IPS-11a (cell line): ENCODE data around the gene GPRIN1.

ENCODE experiments used
- H3K4me3 ChIP-seq: one replicate; pipeline ENCODE4 v1.5.1; 2013; ENCODE audit warnings: low read depth, low read length, control low read depth

Gene GPRIN1

GRCh38 chr5:176643491-176644219, 33.7 kb upstream of the GPRIN1 start:
- H3K4me3 ChIP-seq: no peak overlapping the region

- no peak overlapping the region for H3K4me3 ChIP-seq
These were observed 32.9 kb upstream of the GPRIN1 start for GRCh38 chr5:176642675-176643490.

GRCh38 chr5:176640616-176641015, 30.7 kb upstream of the GPRIN1 start:
- H3K4me3 ChIP-seq: no peak overlapping the region

- no peak overlapping the region for H3K4me3 ChIP-seq
These were observed 30.0 kb upstream of the GPRIN1 start for GRCh38 chr5:176639981-176640380.

- H3K4me3 ChIP-seq: no peak overlapping the region
These were observed 29.3 kb upstream of the GPRIN1 start for GRCh38 chr5:176639208-176639607.

- H3K4me3 ChIP-seq: no peak overlapping the region
These were observed 28.5 kb upstream of the GPRIN1 start for GRCh38 chr5:176638437-176638836.

- no peak overlapping the region for H3K4me3 ChIP-seq
These were observed 27.6 kb upstream of the GPRIN1 start for GRCh38 chr5:176637556-176637955.

GRCh38 chr5:176636426-176636825, 26.5 kb upstream of the GPRIN1 start:
- no peak overlapping the region for H3K4me3 ChIP-seq

- no peak overlapping the region for H3K4me3 ChIP-seq
These were observed 23.6 kb upstream of the GPRIN1 start for GRCh38 chr5:176633598-176633997.

- no peak overlapping the region for H3K4me3 ChIP-seq
These were observed 22.8 kb upstream of the GPRIN1 start for GRCh38 chr5:176632745-176633144.

- no peak overlapping the region for H3K4me3 ChIP-seq
These were observed 21.6 kb upstream of the GPRIN1 start for GRCh38 chr5:176631383-176632200.

- H3K4me3 ChIP-seq: peak overlapping the region; percentile 77
These were observed 20.8 kb upstream of the GPRIN1 start for GRCh38 chr5:176630681-176631222.

GRCh38 chr5:176629853-176630680, 20.1 kb upstream of the GPRIN1 start, which contains the start of the genes EIF4E1B and SNCB:
TSS of gene EIF4E1B (plus strand) at chr5:176630675. CDS start at chr5:176642788, 12,113 bp downstream.
TSS of gene SNCB (minus strand) at chr5:176630534. CDS start at chr5:176629654, 880 bp downstream.
- H3K4me3 ChIP-seq: peak within 1 kb of the TSS; percentile 77

- H3K4me3 ChIP-seq: peak overlapping the region; percentile 77
These were observed 19.4 kb upstream of the GPRIN1 start for GRCh38 chr5:176629317-176629852.

- no peak overlapping the region for H3K4me3 ChIP-seq
These were observed 18.7 kb upstream of the GPRIN1 start for GRCh38 chr5:176628406-176629228.

- no peak overlapping the region for H3K4me3 ChIP-seq
These were observed 17.6 kb upstream of the GPRIN1 start for GRCh38 chr5:176627582-176627981.

- no peak overlapping the region for H3K4me3 ChIP-seq
These were observed 16.9 kb upstream of the GPRIN1 start for GRCh38 chr5:176626876-176627236.

GRCh38 chr5:176625966-176626875, 16.3 kb upstream of the GPRIN1 start:
- no peak overlapping the region for H3K4me3 ChIP-seq
